Measurements from ENCODE around the gene MAST4.

The MAST4 gene

GRCh38 chr5:67192719-67193438 lies 596.7 kb downstream of the MAST4 start:
- TF ChIP-seq, protein P1, sequence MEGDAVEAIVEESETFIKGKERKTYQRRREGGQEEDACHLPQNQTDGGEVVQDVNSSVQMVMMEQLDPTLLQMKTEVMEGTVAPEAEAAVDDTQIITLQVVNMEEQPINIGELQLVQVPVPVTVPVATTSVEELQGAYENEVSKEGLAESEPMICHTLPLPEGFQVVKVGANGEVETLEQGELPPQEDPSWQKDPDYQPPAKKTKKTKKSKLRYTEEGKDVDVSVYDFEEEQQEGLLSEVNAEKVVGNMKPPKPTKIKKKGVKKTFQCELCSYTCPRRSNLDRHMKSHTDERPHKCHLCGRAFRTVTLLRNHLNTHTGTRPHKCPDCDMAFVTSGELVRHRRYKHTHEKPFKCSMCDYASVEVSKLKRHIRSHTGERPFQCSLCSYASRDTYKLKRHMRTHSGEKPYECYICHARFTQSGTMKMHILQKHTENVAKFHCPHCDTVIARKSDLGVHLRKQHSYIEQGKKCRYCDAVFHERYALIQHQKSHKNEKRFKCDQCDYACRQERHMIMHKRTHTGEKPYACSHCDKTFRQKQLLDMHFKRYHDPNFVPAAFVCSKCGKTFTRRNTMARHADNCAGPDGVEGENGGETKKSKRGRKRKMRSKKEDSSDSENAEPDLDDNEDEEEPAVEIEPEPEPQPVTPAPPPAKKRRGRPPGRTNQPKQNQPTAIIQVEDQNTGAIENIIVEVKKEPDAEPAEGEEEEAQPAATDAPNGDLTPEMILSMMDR (conservative IDR thresholded peaks at IDR 0.05; ENCODE audit: low read length) = no peak
- DNase-seq (ENCODE audit: low read depth) = no peak
- H3K4me3 ChIP-seq (ENCODE audit: low read length) = no peak overlapping the region

- TF ChIP-seq, protein P1 (conservative IDR thresholded peaks at IDR 0.05; ENCODE audit: low read length) = no peak
- no peak overlapping the region for H3K4me3 ChIP-seq (ENCODE audit: low read length)
- no peak for DNase-seq (ENCODE audit: low read depth)
Observed at GRCh38 chr5:67193439-67193807, 597.2 kb downstream of the MAST4 start.

GRCh38 chr5:67194166-67194565 lies 598.0 kb downstream of the MAST4 start:
- H3K4me3 ChIP-seq (ENCODE audit: low read length) = no peak overlapping the region
- DNase-seq (ENCODE audit: low read depth) = no peak
- TF ChIP-seq, protein P1 (conservative IDR thresholded peaks at IDR 0.05; ENCODE audit: low read length) = no peak

DNA sequence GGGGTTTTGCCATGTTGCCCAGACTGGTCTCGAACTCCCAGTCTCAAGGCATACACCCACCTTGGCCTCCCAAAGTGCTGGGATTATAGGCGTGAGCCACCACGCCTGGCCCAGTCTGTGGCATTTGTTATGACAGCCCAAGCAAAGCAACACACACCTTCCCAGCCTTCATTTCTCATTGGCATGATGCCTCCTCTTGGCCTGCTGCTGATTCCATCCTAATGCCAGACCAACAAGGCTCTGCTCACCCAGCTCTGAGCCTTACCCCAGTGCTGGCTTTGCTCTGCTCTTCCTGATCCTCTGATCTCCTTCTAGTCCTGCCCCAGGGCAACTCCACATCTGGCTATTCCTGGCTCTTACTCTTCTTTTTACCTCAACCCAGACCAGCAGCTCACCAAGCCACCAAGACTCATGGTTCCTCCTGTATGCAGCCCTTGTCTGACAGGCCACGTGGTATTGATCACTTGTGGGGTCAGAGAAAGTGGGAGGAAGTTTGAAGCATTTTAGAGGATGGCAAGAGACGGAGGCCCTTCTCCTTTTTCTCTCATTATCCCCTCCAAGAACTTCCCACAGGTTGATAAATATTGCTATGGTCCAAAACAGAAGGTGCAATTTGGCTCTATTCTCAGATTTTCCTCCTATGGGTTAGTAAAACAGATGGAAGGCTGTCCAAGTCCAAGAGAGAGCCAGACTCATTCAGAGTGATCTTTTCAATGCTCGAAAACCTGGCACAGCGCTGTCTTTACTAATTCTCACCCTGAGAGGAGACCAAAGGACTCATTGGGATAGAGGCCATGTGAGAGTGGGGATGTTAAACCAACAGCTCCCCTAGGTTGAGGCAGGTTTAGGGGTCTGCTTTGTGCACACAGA lies 599.4 kb downstream of the MAST4 start:
- TF ChIP-seq, protein P1 (conservative IDR thresholded peaks at IDR 0.05; ENCODE audit: low read length) = no peak
- DNase-seq (ENCODE audit: low read depth) = no peak
- H3K4me3 ChIP-seq (ENCODE audit: low read length) = no peak overlapping the region

- TF ChIP-seq, protein P1 (conservative IDR thresholded peaks at IDR 0.05; ENCODE audit: low read length) = no peak
- H3K4me3 ChIP-seq (ENCODE audit: low read length) = no peak within 1 kb of the TSS
- no peak for DNase-seq (ENCODE audit: low read depth)
Observed at GRCh38 chr5:67196537-67197059, 600.4 kb downstream of the MAST4 start, which contains the start of gene CD180. Gene CD180 (minus strand): TSS chr5:67196799. CDS start chr5:67196641, 158 bp downstream.

GRCh38 chr5:67197536-67197935 lies 601.3 kb downstream of the MAST4 start:
- DNase-seq (ENCODE audit: low read depth) = no peak
- TF ChIP-seq, protein P1 (conservative IDR thresholded peaks at IDR 0.05; ENCODE audit: low read length) = no peak
- no peak overlapping the region for H3K4me3 ChIP-seq (ENCODE audit: low read length)
